Measurements from ENCODE around the gene GALM.

GALM gene

GRCh38 chr2:38775097-38775920 lies 109.4 kb downstream of the GALM start:
- H3K4me3 ChIP-seq (ENCODE audit: low read depth, low read length): no peak overlapping the region
- no peak for TF ChIP-seq CTCF (conservative IDR thresholded peaks at IDR 0.05; ENCODE audit: low read depth, low read length)
- no peak for DNase-seq (ENCODE audit: low read depth)

- DNase-seq (ENCODE audit: low read depth): no peak
- H3K4me3 ChIP-seq (ENCODE audit: low read depth, low read length): no peak overlapping the region
- no peak for TF ChIP-seq CTCF (conservative IDR thresholded peaks at IDR 0.05; ENCODE audit: low read depth, low read length)
Observed at GRCh38 chr2:38775921-38776225, 110.0 kb downstream of the GALM start.

GRCh38 chr2:38776531-38776930 lies 110.6 kb downstream of the GALM start:
- H3K4me3 ChIP-seq (ENCODE audit: low read depth, low read length): no peak overlapping the region
- no peak for DNase-seq (ENCODE audit: low read depth)
- TF ChIP-seq CTCF (conservative IDR thresholded peaks at IDR 0.05; ENCODE audit: low read depth, low read length): no peak

- TF ChIP-seq CTCF (conservative IDR thresholded peaks at IDR 0.05; ENCODE audit: low read depth, low read length): no peak
Observed at GRCh38 chr2:38778687-38779082, 112.8 kb downstream of the GALM start.

GRCh38 chr2:38783586-38783985 lies 117.7 kb downstream of the GALM start:
- no peak for DNase-seq (ENCODE audit: low read depth)
- TF ChIP-seq CTCF (conservative IDR thresholded peaks at IDR 0.05; ENCODE audit: low read depth, low read length): no peak
- no peak overlapping the region for H3K4me3 ChIP-seq (ENCODE audit: low read depth, low read length)

More at GRCh38 chr2:38778687-38779082, 112.8 kb downstream of the GALM start:
- H3K4me3 ChIP-seq (ENCODE audit: low read depth, low read length): peak overlapping the region; percentile 73
- no peak for DNase-seq (ENCODE audit: low read depth)
